CD4-positive, alpha-beta T cell treated with Interleukin-17A for 1 hour (primary cell): ENCODE measurements around the gene GDPD5.
"Not testable (repeated sequence)": the region's sequence is repeated elsewhere in the genome, so short reads cannot be mapped to it uniquely, and the experiment has no call there.

ENCODE experiments used
- DNase-seq: peaks from one replicate; pipeline ENCODE4 v3.0.0-alpha.2; 2020

Gene GDPD5

GRCh38 chr11:75423721-75424120 lies 102.0 kb downstream of the GDPD5 start:
- DNase-seq: no peak

DNA sequence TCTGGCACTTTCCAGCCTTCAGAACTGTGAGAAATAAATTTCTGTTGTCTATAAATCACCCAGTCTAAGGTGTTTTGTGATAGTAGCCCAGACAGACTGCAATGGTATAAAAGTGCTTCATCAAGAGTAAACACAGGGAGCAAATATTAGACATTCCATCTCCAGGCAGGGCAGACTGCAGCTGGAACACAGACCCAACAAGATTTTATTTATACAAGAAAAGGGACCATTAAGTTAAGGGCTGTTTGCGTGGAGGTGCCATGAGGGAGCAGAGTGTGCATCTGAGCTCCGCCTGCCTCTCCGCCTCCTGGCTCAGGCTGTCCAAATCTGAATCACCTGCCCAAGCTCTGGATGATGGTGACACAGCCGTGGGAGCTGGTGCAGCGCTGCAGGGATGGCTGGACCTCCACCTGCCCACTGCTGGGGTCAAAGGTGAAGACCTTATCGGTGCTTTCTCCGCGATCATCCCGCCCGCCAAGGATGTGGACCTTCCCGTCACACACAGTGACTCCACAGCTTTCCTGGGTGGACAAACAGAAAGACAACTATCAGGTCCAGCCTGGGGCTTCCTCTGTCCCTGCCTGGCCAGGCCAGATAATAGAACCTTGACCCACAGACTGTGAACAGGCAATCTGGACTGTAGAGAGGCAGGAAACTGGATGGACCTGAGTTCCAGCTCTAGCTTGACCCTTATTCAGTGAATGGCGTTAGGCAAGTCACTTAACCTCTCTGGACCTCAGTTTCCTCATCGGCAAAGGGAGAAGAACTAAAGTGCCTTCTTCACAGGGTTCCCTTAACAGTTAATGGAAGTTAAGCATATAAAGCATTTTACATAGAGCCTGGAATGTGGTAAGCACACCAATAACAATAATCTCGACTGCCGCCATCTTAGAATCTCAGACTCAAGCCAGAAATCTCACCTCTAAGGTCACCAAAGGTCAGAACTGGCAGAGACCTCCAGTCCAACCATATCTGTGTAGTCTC lies 103.2 kb downstream of the GDPD5 start:
- DNase-seq: no peak

- no peak for DNase-seq
Measured at GRCh38 chr11:75421902-75422247, 103.9 kb downstream of the GDPD5 start.

GRCh38 chr11:75421035-75421602 lies 104.6 kb downstream of the GDPD5 start:
- DNase-seq: no peak

- DNase-seq: no peak
Measured at GRCh38 chr11:75420224-75421034, 105.3 kb downstream of the GDPD5 start.

- DNase-seq: no peak
Measured at GRCh38 chr11:75413864-75414263, 111.9 kb downstream of the GDPD5 start.

DNA sequence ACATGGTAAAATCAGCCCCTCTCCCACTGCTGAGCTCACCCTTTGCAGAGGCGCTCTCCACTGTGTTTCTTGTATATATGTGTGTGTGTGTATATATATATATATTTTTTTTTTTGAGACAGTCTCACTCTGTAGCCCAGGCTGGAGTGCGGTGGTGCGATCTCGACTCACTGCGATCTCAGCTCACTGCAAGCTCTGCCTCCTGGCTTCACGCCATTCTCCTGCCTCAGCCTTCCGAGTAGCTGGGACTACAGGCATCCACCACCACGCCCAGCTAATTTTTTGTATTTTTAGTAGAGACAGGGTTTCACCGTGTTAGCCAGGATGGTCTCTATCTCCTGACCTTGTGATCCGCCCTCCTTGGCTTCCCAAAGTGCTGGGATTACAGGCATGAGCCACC lies 112.6 kb downstream of the GDPD5 start:
- not testable (repeated sequence) for DNase-seq

DNA sequence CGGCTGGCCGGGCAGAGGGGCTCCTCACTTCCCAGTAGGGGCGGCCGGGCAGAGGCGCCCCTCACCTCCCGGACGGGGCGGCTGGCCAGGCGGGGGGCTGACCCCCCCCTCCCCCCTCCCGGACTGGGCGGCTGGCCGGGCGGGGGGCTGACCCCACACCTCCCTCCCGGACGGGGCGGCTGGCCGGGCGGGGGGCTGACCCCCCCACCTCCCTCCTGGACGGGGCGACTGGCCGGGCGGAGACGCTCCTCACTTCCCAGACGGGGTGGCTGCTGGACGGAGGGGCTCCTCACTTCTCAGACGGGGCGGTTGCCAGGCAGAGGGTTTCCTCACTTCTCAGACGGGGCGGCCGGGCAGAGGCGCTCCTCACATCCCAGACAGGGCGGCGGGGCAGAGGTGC lies 115.8 kb downstream of the GDPD5 start:
- not testable (repeated sequence) for DNase-seq

- no peak for DNase-seq
Measured at GRCh38 chr11:75408957-75409219, 116.9 kb downstream of the GDPD5 start.

GRCh38 chr11:75406338-75406777 lies 119.4 kb downstream of the GDPD5 start:
- DNase-seq: no peak

DNA sequence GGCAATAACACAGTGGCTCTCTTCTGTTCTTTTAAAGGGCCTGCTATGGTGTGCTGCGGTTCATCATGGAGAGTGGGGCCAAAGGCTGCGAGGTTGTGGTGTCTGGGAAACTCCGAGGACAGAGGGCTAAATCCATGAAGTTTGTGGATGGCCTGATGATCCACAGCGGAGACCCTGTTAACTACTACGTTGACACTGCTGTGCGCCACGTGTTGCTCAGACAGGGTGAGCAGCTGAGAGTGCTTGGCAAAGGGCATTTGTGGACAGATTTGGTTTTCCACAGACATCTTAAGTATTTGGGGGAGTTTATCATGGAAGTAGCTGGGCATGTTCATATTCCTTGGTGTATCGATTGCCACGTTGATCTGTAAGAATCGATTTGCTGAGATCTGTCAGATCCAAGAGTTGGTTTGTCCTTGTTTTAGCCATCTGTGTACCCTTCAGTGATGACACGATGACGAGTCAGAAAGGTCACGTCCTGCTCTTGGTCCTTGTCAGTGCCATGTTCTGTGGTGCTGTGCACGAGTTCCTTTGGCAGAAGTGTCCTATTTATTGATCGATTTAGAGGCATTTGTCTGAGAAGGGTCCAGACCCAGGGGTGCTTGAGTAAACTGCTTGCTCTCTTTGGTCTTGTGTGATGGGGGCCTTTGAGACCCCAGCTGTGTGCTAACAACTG lies 121.6 kb downstream of the GDPD5 start:
- no peak for DNase-seq

DNA sequence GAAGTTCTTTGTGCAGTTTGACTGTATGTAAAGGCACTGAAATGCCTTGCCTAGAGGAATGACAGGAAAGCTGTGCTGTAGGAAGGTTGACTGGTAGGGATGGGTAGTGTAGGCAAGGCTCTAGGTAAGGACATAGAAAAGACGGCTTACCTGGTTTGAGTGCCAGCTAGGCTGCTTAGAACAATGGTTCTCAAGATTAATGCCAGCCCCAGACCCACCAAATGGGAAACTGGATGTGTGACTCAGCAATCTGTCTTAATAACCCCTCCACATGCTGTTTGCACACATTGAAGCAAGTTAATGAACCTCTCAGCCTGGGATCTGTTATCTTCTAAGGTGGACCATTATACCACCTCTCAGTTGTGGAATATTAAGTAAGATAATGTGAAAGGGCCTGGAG lies 122.7 kb downstream of the GDPD5 start:
- no peak for DNase-seq

DNA sequence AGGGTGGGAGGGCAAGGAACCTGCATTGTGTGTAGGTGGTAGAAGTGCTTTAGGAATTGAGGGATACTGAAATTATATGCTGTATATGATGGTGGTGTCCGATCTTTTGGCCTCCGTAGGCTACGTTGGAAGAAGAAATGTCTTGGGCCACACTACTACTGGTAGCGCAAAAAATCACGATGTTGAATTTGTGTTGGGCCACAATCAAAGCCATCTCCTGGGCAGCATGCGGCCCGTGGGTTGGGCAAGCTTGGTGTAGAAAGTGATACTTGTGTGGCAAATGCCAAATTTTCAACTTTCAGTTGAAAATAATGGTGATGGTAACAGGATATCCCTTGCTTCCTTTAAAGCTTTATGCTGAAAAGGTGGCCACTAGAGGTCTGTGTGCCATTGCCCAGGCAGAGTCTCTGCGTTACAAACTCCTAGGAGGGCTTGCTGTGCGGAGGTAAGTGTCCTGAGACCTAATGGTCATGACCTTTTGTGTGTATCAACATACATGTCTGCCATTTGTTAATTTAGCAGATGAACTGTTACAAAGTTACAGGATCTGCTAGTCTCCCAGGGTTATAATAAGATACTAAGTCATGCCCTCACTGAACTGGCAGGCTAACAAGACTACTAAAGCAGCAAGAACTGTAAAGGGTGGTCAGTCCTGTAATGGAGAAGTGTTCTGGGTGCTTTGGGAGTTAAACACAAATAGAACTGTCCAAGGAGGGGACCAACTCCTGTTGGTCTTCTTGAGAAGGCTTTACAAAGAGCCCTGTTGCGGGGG lies 123.6 kb downstream of the GDPD5 start:
- DNase-seq: no peak

GRCh38 chr11:75400146-75400865 lies 125.4 kb downstream of the GDPD5 start:
- DNase-seq: peak; percentile 44

DNA sequence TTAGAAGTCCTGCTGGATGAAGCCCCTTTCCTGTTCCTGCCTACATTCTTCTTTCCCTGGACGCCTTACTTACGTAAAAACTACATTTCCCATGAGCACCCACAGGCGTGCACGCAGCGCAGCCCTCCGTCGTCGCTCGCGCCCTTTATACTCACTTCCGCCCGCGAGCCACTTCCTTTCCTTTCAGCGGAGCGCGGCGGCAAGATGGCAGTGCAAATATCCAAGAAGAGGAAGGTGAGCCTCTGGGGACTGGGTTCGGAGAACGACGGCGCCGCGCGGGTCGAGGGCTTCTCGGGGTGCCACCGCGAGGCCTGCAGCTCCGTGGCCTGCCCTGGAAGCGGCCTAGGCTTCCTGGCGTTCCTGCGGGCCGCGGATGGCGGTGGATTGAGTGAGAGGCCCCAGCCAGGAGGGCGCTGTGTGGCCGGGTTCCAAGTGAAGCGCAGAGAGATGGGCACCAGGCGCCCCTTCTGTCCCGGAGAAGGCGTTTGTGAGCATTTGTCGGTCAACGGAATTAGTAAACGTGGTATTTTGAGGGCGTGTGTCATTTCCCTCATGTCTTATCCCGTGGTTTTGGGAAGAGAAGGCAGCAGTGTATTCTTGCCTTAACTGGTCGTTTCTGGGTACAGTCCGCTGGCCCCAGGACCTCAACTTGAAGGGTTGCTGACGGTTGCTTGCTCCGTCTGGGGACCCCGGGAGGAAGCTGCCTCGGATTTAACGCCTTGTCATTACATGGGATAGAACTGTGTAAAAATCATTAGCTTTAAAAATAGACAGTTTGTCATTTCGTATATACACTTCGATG lies 126.2 kb downstream of the GDPD5 start, which contains the start of gene RPS3:
Gene RPS3 (plus strand): TSS at position 175 of the 802 bp plus-strand sequence. CDS start 30 bp downstream, at position 205.
- peak; percentile 90 for DNase-seq

GRCh38 chr11:75398906-75399305 lies 126.8 kb downstream of the GDPD5 start:
- no peak for DNase-seq

GRCh38 chr11:75394085-75394840 lies 131.5 kb downstream of the GDPD5 start:
- DNase-seq: no peak

DNA sequence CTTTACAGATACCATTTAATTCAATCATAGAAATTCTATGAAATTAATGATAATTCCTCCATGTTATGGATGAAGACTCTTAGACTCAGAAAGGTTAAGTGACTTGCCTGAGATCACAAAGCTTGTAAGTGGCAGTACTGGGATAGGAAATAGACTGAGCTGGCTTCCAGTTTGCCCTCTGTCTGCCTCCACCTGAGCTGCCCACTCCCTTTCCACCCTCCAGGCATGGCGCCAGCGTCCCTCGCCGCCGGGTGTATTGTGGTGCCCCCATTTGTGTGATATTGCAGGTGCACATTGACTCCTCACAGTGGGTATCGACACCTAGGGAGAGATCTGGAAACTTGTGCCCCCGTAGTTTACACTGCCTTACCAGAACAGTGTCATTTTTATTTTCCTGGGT lies 135.8 kb downstream of the GDPD5 start:
- no peak for DNase-seq

DNA sequence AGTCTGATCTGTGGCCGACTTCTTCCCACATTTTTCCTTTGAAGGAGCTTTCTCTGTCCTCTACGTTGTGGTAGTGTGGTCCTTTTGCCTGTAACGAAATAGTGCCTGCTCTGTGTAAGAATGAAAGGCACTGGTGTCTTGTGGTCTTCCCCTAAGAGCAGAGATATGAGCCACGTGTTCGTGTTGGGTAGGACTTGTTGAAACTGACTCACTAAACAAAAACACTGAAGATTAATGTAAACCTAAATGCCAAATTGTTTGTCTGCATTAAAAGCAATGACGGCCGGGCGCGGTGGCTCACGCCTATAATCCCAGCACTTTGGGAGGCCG lies 136.5 kb downstream of the GDPD5 start:
- DNase-seq: no peak
